IMR-90 (cell line): ENCODE data around the gene GRB14.

Source experiments
- CHD1 ChIP-seq: IDR thresholded peaks from 2 replicates; pipeline ENCODE4 v1.6.1; 2012; ENCODE audit warnings: low read depth, low read length, improper control_type of control experiment
- MAFK ChIP-seq: IDR thresholded peaks from 2 replicates; pipeline ENCODE4 v1.6.1; 2012; ENCODE audit warnings: low read depth, low read length, improper control_type of control experiment
- TF ChIP-seq, protein P1 (sequence below): conservative IDR thresholded peaks from 2 replicates; pipeline ENCODE4 v1.5.1; 2012; ENCODE audit warnings: mild to moderate bottlenecking, low read depth, low read length, improper control_type of control experiment

GRCh38 chr2:164613321-164613982 lies 7.8 kb downstream of the GRB14 start:
- TF ChIP-seq CHD1 (no peak), MAFK (no peak)
- TF ChIP-seq, protein P1, sequence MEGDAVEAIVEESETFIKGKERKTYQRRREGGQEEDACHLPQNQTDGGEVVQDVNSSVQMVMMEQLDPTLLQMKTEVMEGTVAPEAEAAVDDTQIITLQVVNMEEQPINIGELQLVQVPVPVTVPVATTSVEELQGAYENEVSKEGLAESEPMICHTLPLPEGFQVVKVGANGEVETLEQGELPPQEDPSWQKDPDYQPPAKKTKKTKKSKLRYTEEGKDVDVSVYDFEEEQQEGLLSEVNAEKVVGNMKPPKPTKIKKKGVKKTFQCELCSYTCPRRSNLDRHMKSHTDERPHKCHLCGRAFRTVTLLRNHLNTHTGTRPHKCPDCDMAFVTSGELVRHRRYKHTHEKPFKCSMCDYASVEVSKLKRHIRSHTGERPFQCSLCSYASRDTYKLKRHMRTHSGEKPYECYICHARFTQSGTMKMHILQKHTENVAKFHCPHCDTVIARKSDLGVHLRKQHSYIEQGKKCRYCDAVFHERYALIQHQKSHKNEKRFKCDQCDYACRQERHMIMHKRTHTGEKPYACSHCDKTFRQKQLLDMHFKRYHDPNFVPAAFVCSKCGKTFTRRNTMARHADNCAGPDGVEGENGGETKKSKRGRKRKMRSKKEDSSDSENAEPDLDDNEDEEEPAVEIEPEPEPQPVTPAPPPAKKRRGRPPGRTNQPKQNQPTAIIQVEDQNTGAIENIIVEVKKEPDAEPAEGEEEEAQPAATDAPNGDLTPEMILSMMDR, result no peak
